ENCODE measurements around the gene SYTL5. TPM values are rescaled to one million over a fixed set of nuclear protein-coding genes. Genes with fewer than 3 reads are reported as not detected.

Gene SYTL5
- total RNA-seq, 1 experiment from 2014 or later, result not detected

GRCh38 chrX:37967714-37968113 is 38.6 kb upstream of the SYTL5 start:
- TF ChIP-seq CTCF (IDR thresholded peaks at IDR 0.05; ENCODE audit: unreplicated experiment), result no peak

GRCh38 chrX:37975421-37975820 is 30.9 kb upstream of the SYTL5 start:
- BruUV-seq (replicated peaks), result no TSS peak
- no peak overlapping the region for H3K4me3 Mint-ChIP-seq (ENCODE audit: unreplicated experiment)
- H3K27me3 Mint-ChIP-seq (ENCODE audit: insufficient read depth, unreplicated experiment), result peaks cover 54% of the 10 kb centered on the region
- CTCF ChIA-PET, result no interaction called here
- H3K4me1 Mint-ChIP-seq (ENCODE audit: insufficient read depth, unreplicated experiment), result no peaks in the 10 kb centered on the region
- no peaks in the 10 kb centered on the region for H3K36me3 Mint-ChIP-seq (ENCODE audit: insufficient read depth, unreplicated experiment)
- no peak for DNase-seq (ENCODE audit: unreplicated experiment)
- no peak overlapping the region for H3K27ac Mint-ChIP-seq (ENCODE audit: low read depth, unreplicated experiment)
- intact Hi-C loops (cut with micrococcal nuclease), result no loop called here
- POLR2A ChIA-PET, result interaction anchor here (1.0 kb wide), 1 partner anchor 120 kb away, joined by 3 read pairs; no protein-coding TSS in a partner anchor
- no peak for TF ChIP-seq CTCF (IDR thresholded peaks at IDR 0.05; ENCODE audit: unreplicated experiment)
- no peaks in the 10 kb centered on the region for H3K9me3 Mint-ChIP-seq (ENCODE audit: unreplicated experiment)

More at GRCh38 chrX:37967714-37968113, 38.6 kb upstream of the SYTL5 start:
- POLR2A ChIA-PET, result no interaction called here
- no TSS peak for BruUV-seq (replicated peaks)
- Mint-ChIP-seq H3K27ac (ENCODE audit: low read depth, unreplicated experiment) (no peak overlapping the region), H3K36me3 (ENCODE audit: insufficient read depth, unreplicated experiment) (peaks cover 3% of the 10 kb centered on the region), H3K4me3 (ENCODE audit: unreplicated experiment) (no peak overlapping the region), H3K9me3 (ENCODE audit: unreplicated experiment) (no peaks in the 10 kb centered on the region), H3K4me1 (ENCODE audit: insufficient read depth, unreplicated experiment) (no peaks in the 10 kb centered on the region), H3K27me3 (ENCODE audit: insufficient read depth, unreplicated experiment) (peaks cover 46% of the 10 kb centered on the region)
- intact Hi-C loops (cut with micrococcal nuclease), result no loop called here
- no peak for DNase-seq (ENCODE audit: unreplicated experiment)
- CTCF ChIA-PET, result no interaction called here

GRCh38 chrX:37976153-37976552 is 30.2 kb upstream of the SYTL5 start:
- H3K27me3 Mint-ChIP-seq (ENCODE audit: insufficient read depth, unreplicated experiment), result peaks cover 61% of the 10 kb centered on the region
- H3K4me1 Mint-ChIP-seq (ENCODE audit: insufficient read depth, unreplicated experiment), result no peaks in the 10 kb centered on the region
- H3K4me3 Mint-ChIP-seq (ENCODE audit: unreplicated experiment), result no peak overlapping the region
- intact Hi-C loops (cut with micrococcal nuclease), result no loop called here
- no peak for DNase-seq (ENCODE audit: unreplicated experiment)
- no peaks in the 10 kb centered on the region for H3K36me3 Mint-ChIP-seq (ENCODE audit: insufficient read depth, unreplicated experiment)
- no peaks in the 10 kb centered on the region for H3K9me3 Mint-ChIP-seq (ENCODE audit: unreplicated experiment)
- no peak overlapping the region for H3K27ac Mint-ChIP-seq (ENCODE audit: low read depth, unreplicated experiment)
- POLR2A ChIA-PET, result interaction anchor here (0.7 to 1.0 kb wide), 2 partner anchors 10 to 119 kb away, joined by 3 read pairs; no protein-coding TSS in a partner anchor
- CTCF ChIA-PET, result no interaction called here
- TF ChIP-seq CTCF (IDR thresholded peaks at IDR 0.05; ENCODE audit: unreplicated experiment), result no peak
- no TSS peak for BruUV-seq (replicated peaks)

GRCh38 chrX:37984880-37985279 is 21.5 kb upstream of the SYTL5 start:
- peaks cover 43% of the 10 kb centered on the region for H3K27me3 Mint-ChIP-seq (ENCODE audit: insufficient read depth, unreplicated experiment)
- no peak overlapping the region for H3K27ac Mint-ChIP-seq (ENCODE audit: low read depth, unreplicated experiment)
- no peak for DNase-seq (ENCODE audit: unreplicated experiment)
- TF ChIP-seq CTCF (IDR thresholded peaks at IDR 0.05; ENCODE audit: unreplicated experiment), result no peak
- H3K4me1 Mint-ChIP-seq (ENCODE audit: insufficient read depth, unreplicated experiment), result peaks cover 13% of the 10 kb centered on the region
- BruUV-seq (replicated peaks), result no TSS peak
- H3K36me3 Mint-ChIP-seq (ENCODE audit: insufficient read depth, unreplicated experiment), result no peaks in the 10 kb centered on the region
- intact Hi-C loops (cut with micrococcal nuclease), result no loop called here
- ChIA-PET POLR2A (no interaction called here), CTCF (no interaction called here)
- H3K4me3 Mint-ChIP-seq (ENCODE audit: unreplicated experiment), result no peak overlapping the region
- no peaks in the 10 kb centered on the region for H3K9me3 Mint-ChIP-seq (ENCODE audit: unreplicated experiment)
